BE2C (cell line): ENCODE measurements around the gene CDR2.
"Not testable (repeated sequence)": the region's sequence is repeated elsewhere in the genome, so short reads cannot be mapped to it uniquely, and the experiment has no call there.

Source experiments
- DNase-seq: peaks from one replicate; pipeline ENCODE4 v3.0.0-alpha.2; 2020
- H3K27me3 ChIP-seq: fragments of 250-450 bp; sonication (Bioruptor Pico); 2 replicates; pipeline ENCODE4 v1.5.1; 2020; ENCODE audit warnings: mild to moderate bottlenecking
- H3K36me3 ChIP-seq: fragments of 250-450 bp; sonication (Bioruptor Pico); 2 replicates; pipeline ENCODE4 v1.5.1; 2020; ENCODE audit warnings: mild to moderate bottlenecking
- H3K4me1 ChIP-seq: fragments of 250-450 bp; sonication (Bioruptor Pico); 2 replicates; pipeline ENCODE4 v1.5.1; 2020
- H3K4me3 ChIP-seq: 2 replicates; pipeline ENCODE4 v1.5.1; 2011; ENCODE audit warnings: low read depth, low read length
- H3K9me3 ChIP-seq: fragments of 250-450 bp; sonication (Bioruptor Pico); 2 replicates; pipeline ENCODE4 v1.5.1; 2020
- TF ChIP-seq, protein P1 (sequence below): IDR thresholded peaks from 2 replicates; pipeline ENCODE4 v1.5.1; 2012; ENCODE audit warnings: mild to moderate bottlenecking, low read depth, low read length

CDR2 gene

DNA sequence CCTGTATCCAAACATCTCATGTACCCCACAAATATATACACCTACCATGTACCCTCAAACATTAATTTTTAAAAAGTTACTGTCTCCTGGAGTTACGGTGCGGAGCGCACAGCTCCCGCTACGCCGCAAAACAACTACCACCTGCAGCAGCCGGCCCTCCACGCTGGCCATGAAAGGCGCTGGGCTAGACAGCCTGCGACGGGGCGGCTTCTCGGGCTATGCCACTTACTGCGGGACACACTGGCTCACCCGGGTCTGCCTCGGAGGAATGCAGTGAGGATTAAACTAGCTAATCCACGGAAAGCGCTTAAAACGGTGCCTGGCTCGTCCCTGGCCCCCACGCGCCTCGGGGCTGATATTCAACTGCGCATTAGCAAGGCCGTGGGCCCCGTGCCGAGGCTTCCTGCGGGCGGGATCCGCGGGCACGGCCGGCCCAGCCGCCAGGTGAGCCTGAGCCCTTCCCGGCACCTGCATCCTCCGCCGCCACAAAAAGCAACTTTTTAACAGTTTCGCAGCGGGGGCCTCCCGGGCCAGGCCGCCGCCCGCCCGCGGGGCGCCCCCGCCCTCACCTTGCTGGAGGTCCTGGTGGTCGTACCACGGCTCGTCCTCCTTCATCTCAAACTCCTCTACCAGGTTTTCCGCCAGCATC lies 633 bp downstream of the CDR2 start:
- no peaks in the 10 kb centered on the region for H3K4me1 ChIP-seq
- TF ChIP-seq, protein P1, sequence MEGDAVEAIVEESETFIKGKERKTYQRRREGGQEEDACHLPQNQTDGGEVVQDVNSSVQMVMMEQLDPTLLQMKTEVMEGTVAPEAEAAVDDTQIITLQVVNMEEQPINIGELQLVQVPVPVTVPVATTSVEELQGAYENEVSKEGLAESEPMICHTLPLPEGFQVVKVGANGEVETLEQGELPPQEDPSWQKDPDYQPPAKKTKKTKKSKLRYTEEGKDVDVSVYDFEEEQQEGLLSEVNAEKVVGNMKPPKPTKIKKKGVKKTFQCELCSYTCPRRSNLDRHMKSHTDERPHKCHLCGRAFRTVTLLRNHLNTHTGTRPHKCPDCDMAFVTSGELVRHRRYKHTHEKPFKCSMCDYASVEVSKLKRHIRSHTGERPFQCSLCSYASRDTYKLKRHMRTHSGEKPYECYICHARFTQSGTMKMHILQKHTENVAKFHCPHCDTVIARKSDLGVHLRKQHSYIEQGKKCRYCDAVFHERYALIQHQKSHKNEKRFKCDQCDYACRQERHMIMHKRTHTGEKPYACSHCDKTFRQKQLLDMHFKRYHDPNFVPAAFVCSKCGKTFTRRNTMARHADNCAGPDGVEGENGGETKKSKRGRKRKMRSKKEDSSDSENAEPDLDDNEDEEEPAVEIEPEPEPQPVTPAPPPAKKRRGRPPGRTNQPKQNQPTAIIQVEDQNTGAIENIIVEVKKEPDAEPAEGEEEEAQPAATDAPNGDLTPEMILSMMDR, result no peak
- peak; percentile 43 for DNase-seq

GRCh38 chr16:22372882-22373661 lies 1.3 kb downstream of the CDR2 start:
- DNase-seq, result no peak
- no peaks in the 10 kb centered on the region for H3K4me1 ChIP-seq
- peak overlapping the region; percentile 91 for H3K4me3 ChIP-seq
- H3K9me3 ChIP-seq, result no peaks in the 10 kb centered on the region
- H3K27me3 ChIP-seq, result no peaks in the 10 kb centered on the region
- H3K36me3 ChIP-seq, result no peaks in the 10 kb centered on the region
- TF ChIP-seq, protein P1, result no peak

More for the DNA sequence above, 633 bp downstream of the CDR2 start:
- Histone ChIP-seq H3K27me3 (no peaks in the 10 kb centered on the region), H3K9me3 (no peaks in the 10 kb centered on the region), H3K4me3 (peak overlapping the region; percentile 91), H3K36me3 (no peaks in the 10 kb centered on the region)

- H3K9me3 ChIP-seq, result no peaks in the 10 kb centered on the region
- peaks cover 4% of the 10 kb centered on the region for H3K36me3 ChIP-seq
- TF ChIP-seq, protein P1, result no peak
- H3K27me3 ChIP-seq, result no peaks in the 10 kb centered on the region
- H3K4me3 ChIP-seq, result no peak overlapping the region
- DNase-seq, result no peak
- H3K4me1 ChIP-seq, result no peaks in the 10 kb centered on the region
Observed at GRCh38 chr16:22370038-22370820, 4.2 kb downstream of the CDR2 start.

- TF ChIP-seq, protein P1, result no peak
Observed at GRCh38 chr16:22369221-22369811, 5.1 kb downstream of the CDR2 start.

DNA sequence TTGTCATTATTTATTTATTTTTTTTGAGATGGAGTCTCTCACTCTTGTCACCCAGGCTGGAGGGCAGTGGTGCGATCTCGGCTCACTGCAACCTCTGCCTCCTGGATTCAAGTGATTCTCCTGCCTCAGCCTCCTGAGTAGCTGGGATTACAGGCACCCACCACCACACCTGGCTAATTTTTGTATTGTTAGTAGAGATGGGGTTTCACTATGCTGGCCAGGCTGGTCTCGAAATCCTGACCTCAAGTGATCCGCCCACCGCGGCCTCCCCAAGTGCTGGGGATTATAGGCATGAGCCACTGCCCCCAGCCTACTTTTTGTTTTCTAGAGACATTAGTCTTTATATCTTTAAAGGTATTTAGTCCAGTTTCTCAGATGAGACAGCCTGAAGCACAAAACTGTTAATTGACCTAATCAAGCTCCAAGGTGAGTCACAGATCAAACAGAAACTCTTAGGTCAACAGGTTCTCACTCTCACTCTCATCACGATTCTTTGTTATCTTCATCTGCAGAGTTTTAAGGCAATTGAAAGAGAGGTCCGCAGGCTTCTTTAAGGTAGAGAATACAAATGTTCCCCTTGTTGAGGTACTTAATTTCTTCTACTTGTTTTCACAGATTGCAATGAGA lies 6.1 kb downstream of the CDR2 start:
- not testable (repeated sequence) for H3K4me3 ChIP-seq, H3K4me1 ChIP-seq, DNase-seq, H3K9me3 ChIP-seq, H3K27me3 ChIP-seq
- peaks cover 23% of the 10 kb centered on the region for H3K36me3 ChIP-seq

More at GRCh38 chr16:22369221-22369811, 5.1 kb downstream of the CDR2 start:
- DNase-seq, result no peak
- no peaks in the 10 kb centered on the region for H3K27me3 ChIP-seq
- H3K9me3 ChIP-seq, result no peaks in the 10 kb centered on the region
- H3K36me3 ChIP-seq, result peaks cover 13% of the 10 kb centered on the region
- H3K4me3 ChIP-seq, result no peak overlapping the region
- H3K4me1 ChIP-seq, result no peaks in the 10 kb centered on the region

DNA sequence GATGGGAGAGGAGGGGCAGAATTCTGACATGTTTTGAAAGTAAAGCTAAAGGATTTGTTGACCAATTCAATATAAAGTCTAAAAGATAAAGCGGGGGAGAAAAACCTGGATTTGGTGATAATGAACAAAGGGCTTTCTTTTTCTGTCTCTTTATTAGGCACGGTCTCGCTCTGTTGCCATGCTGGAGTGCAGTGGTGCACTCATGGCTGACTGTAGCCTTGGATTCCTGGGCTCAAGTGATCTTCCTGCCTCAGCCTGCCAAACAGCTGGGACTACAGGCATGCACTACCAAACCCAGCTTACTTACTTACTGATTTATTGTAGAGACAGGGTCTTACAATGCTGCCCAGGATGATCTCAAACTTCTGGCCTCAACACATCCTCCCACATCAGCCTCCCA lies 7.5 kb downstream of the CDR2 start:
- Histone ChIP-seq H3K27me3 (no peaks in the 10 kb centered on the region), H3K4me1 (no peaks in the 10 kb centered on the region), H3K36me3 (peaks cover 32% of the 10 kb centered on the region), H3K9me3 (no peaks in the 10 kb centered on the region), H3K4me3 (no peak overlapping the region)
- TF ChIP-seq, protein P1, result no peak
- DNase-seq, result no peak
